ENCODE results near the gene TYSND1.

DNA sequence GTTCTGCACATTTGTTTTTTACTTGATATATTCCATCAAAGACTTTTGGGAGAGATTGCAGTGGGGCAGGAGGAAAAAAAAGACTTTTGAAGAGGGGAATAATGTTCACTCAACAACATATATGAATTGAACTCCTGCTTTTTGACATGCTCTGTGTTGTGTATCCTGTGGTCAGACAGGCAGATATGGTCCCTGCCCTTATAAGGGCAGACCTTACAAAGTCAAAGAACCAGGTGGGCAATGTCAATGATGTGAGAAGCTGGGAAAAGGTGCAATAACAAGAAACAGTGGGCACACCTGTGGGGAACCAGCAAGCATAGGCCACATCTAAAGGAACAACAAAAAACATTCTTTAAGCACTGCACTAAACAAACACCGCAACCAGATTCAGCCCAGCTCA is 22.1 kb downstream of the TYSND1 start:
- TF ChIP-seq, protein P1, sequence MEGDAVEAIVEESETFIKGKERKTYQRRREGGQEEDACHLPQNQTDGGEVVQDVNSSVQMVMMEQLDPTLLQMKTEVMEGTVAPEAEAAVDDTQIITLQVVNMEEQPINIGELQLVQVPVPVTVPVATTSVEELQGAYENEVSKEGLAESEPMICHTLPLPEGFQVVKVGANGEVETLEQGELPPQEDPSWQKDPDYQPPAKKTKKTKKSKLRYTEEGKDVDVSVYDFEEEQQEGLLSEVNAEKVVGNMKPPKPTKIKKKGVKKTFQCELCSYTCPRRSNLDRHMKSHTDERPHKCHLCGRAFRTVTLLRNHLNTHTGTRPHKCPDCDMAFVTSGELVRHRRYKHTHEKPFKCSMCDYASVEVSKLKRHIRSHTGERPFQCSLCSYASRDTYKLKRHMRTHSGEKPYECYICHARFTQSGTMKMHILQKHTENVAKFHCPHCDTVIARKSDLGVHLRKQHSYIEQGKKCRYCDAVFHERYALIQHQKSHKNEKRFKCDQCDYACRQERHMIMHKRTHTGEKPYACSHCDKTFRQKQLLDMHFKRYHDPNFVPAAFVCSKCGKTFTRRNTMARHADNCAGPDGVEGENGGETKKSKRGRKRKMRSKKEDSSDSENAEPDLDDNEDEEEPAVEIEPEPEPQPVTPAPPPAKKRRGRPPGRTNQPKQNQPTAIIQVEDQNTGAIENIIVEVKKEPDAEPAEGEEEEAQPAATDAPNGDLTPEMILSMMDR (conservative IDR thresholded peaks at IDR 0.05; ENCODE audit: low read length): no peak
- no peak for TF ChIP-seq EZH2phosphoT487 (IDR thresholded peaks at IDR 0.05; ENCODE audit: borderline replicate concordance, low read depth, low read length)

Data from OCI-LY7 (cell line).